Osteocyte (in vitro differentiated cells): ENCODE results near the gene PSAPL1. TPM values are rescaled to one million over a fixed set of nuclear protein-coding genes. Genes with fewer than 3 reads are reported as not detected.

Experiments
- DNase-seq: peaks from one replicate; pipeline ENCODE4 v3.0.0; 2021; ENCODE audit warnings: mixed read lengths; ENCODE audit not compliant: unreplicated experiment; ENCODE audit errors: extremely low spot score
- H3K27ac Mint-ChIP-seq: one replicate; pipeline ENCODE4 v1.8.0; 2021; ENCODE audit warnings: mild to moderate bottlenecking, mixed read lengths; ENCODE audit not compliant: unreplicated experiment
- H3K27me3 Mint-ChIP-seq: one replicate; pipeline ENCODE4 v1.8.0; 2021; ENCODE audit warnings: mixed read lengths; ENCODE audit not compliant: unreplicated experiment
- H3K36me3 Mint-ChIP-seq: one replicate; pipeline ENCODE4 v1.8.0; 2021; ENCODE audit warnings: mixed read lengths; ENCODE audit not compliant: unreplicated experiment
- H3K4me1 Mint-ChIP-seq: one replicate; pipeline ENCODE4 v1.8.0; 2021; ENCODE audit warnings: mixed read lengths; ENCODE audit not compliant: unreplicated experiment
- H3K4me3 Mint-ChIP-seq: one replicate; pipeline ENCODE4 v1.8.0; 2021; ENCODE audit warnings: mild to moderate bottlenecking, moderate library complexity, mixed read lengths; ENCODE audit not compliant: unreplicated experiment
- H3K9me3 Mint-ChIP-seq: one replicate; pipeline ENCODE4 v1.8.0; 2021; ENCODE audit warnings: mixed read lengths; ENCODE audit not compliant: unreplicated experiment
- long read RNA-seq: library from polyadenylated mRNA; unstranded; transcript quantifications from one replicate; pipeline ENCODE4 v2.0.0, GENCODE V29; 2021
- total RNA-seq: library from RNA; stranded (reverse); gene quantifications from 2 replicates; pipeline ENCODE4 v1.2.1, GENCODE V29; 2021
- TF ChIP-seq, protein P1 (sequence below): fragments of 200-600 bp; sonication (generic); IDR thresholded peaks from 2 replicates; pipeline ENCODE4 v1.5.0; 2021; ENCODE audit warnings: antibody characterized with exemption, mild to moderate bottlenecking, moderate library complexity

PSAPL1 gene, protein sequence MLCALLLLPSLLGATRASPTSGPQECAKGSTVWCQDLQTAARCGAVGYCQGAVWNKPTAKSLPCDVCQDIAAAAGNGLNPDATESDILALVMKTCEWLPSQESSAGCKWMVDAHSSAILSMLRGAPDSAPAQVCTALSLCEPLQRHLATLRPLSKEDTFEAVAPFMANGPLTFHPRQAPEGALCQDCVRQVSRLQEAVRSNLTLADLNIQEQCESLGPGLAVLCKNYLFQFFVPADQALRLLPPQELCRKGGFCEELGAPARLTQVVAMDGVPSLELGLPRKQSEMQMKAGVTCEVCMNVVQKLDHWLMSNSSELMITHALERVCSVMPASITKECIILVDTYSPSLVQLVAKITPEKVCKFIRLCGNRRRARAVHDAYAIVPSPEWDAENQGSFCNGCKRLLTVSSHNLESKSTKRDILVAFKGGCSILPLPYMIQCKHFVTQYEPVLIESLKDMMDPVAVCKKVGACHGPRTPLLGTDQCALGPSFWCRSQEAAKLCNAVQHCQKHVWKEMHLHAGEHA
- not detected in 2 replicates for total RNA-seq
- long read RNA-seq = 0 reads

DNA sequence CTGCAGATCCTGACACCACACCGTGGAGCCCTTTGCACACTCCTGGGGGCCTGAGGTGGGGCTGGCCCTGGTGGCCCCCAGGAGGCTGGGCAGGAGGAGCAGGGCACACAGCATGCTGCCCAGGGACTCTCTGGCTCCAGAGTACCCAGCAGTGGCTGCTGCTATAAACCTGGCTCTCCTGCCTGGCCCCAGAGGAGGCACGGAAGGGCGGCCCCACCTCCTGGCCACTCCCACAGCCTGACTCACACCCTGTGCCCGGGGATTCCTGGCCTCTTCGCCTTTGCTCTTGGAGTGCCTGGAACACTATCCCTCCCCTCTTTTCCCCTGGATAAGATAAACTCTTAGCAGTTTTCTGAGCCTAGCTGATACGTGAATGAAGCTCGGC is at the start of gene PSAPL1:
Gene PSAPL1 (minus strand): TSS at position 165 of the 385 bp plus-strand sequence. CDS start 51 bp downstream, at position 114.
- no peak within 1 kb of the TSS for H3K4me3 Mint-ChIP-seq
- no peaks in the 10 kb centered on the region for H3K4me1 Mint-ChIP-seq
- H3K27ac Mint-ChIP-seq = no peak within 1 kb of the TSS
- H3K27me3 Mint-ChIP-seq = peaks cover 9% of the 10 kb centered on the region
- DNase-seq = no peak
- no peaks in the 10 kb centered on the region for H3K36me3 Mint-ChIP-seq
- TF ChIP-seq, protein P1, sequence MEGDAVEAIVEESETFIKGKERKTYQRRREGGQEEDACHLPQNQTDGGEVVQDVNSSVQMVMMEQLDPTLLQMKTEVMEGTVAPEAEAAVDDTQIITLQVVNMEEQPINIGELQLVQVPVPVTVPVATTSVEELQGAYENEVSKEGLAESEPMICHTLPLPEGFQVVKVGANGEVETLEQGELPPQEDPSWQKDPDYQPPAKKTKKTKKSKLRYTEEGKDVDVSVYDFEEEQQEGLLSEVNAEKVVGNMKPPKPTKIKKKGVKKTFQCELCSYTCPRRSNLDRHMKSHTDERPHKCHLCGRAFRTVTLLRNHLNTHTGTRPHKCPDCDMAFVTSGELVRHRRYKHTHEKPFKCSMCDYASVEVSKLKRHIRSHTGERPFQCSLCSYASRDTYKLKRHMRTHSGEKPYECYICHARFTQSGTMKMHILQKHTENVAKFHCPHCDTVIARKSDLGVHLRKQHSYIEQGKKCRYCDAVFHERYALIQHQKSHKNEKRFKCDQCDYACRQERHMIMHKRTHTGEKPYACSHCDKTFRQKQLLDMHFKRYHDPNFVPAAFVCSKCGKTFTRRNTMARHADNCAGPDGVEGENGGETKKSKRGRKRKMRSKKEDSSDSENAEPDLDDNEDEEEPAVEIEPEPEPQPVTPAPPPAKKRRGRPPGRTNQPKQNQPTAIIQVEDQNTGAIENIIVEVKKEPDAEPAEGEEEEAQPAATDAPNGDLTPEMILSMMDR = no peak
- H3K9me3 Mint-ChIP-seq = peaks cover 5% of the 10 kb centered on the region

DNA sequence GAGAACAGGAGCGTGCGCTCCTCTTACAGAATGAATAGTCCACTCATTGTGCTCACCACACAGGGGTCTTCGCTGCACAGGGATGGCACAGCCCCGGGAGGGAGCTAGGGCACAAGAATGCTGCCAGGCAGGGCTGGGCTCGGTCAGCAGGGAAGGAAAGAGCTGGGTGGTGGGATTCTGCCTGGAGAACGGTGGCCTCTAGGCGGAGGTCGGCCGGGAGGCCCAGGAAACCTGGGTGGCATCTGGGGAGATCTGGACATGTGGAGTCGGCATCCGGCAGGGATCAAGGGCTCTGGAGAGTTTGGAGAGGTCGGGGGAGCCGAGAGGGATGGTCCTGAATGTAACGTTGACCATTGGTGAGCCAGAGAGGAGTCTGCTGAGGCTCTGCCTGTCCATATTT is 46.5 kb upstream of the PSAPL1 start:
- peaks cover 4% of the 10 kb centered on the region for H3K27me3 Mint-ChIP-seq
- no peaks in the 10 kb centered on the region for H3K9me3 Mint-ChIP-seq
- no peaks in the 10 kb centered on the region for H3K36me3 Mint-ChIP-seq
- no peak for DNase-seq
- no peaks in the 10 kb centered on the region for H3K4me1 Mint-ChIP-seq
- H3K4me3 Mint-ChIP-seq = no peak overlapping the region
- TF ChIP-seq, protein P1 = no peak
- no peak overlapping the region for H3K27ac Mint-ChIP-seq

DNA sequence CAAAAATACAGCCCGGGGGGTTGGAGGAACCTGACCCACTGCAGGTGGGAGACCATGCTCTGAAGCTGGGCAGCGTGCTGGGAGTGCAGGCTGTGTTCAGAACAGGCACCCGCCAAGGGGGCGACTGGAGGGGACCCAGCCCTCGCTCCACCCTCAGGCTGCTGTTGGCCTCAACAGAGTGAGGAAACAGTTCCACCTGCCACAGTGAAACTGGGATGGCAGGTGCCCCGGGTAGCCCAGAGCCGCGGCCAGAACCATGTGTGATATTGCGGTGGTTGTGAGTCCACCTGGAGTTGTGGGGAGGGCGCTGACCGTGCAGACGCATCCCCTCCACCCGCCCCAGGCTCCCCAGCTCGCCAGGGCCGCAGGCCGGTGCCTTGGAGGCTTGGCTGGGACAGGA is 45.7 kb upstream of the PSAPL1 start:
- Mint-ChIP-seq H3K36me3 (no peaks in the 10 kb centered on the region), H3K27ac (no peak overlapping the region), H3K4me1 (no peaks in the 10 kb centered on the region), H3K4me3 (no peak overlapping the region), H3K9me3 (no peaks in the 10 kb centered on the region), H3K27me3 (peaks cover 4% of the 10 kb centered on the region)
- no peak for DNase-seq
- TF ChIP-seq, protein P1 = no peak

DNA sequence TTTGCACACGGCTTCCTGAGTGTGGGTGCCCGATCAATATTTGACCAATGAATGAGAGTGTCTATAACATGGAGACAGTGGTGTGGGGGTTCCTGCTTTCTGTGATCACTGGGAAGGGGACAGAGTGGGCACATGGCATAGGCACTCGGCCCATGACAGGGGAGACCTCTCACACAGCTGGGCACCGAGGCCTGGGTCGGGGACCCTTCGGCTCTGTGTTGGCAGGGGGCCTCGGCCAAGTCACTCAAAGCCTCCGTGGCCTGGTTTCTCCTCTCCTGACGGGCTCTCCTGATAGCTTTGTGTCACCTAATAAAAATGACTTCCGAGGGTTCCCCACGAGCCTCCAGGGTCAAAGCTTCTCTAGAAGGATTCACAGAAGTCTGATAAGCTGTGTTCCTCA is 43.9 kb upstream of the PSAPL1 start:
- Mint-ChIP-seq H3K27ac (no peak overlapping the region), H3K4me3 (no peak overlapping the region), H3K4me1 (no peaks in the 10 kb centered on the region), H3K36me3 (no peaks in the 10 kb centered on the region), H3K27me3 (no peaks in the 10 kb centered on the region), H3K9me3 (no peaks in the 10 kb centered on the region)
- TF ChIP-seq, protein P1 = no peak
- no peak for DNase-seq

DNA sequence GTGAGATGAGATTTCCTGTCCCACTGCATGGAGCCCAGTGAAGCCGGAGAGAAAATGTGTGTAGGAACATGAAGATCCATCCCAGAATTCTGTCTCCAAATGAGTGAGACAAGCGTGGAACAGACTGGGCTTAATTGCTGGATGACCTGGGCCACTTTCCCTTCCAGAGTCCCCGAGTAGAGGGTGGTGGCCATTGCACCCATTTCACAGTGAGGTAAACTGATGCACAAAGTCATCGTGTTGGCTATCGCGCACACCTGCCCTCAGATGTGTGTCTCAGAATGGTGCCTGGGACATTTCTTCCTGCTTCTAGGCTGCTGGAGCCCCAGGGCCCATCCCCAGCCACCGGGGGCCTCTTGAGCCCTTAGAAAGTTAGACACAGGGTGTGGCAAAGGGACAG is 43.0 kb upstream of the PSAPL1 start:
- Mint-ChIP-seq H3K27me3 (peaks cover 4% of the 10 kb centered on the region), H3K27ac (no peak overlapping the region), H3K9me3 (no peaks in the 10 kb centered on the region), H3K4me3 (no peak overlapping the region), H3K36me3 (no peaks in the 10 kb centered on the region), H3K4me1 (no peaks in the 10 kb centered on the region)
- no peak for DNase-seq
- TF ChIP-seq, protein P1 = no peak
